Cardiac fibroblast (primary cell): ENCODE data around the gene RCN2.

ENCODE experiments used
- DNase-seq, 2 donors: peaks; one replicate each; pipeline versions ENCODE4 v3.0.0 to v3.0.0-alpha.2; 2010; ENCODE audit warnings: low read depth in 2 of 2
- H3K4me3 ChIP-seq, 2 donors: replicated peaks in 1 of 2; 1 replicate in 1 of 2; 2 replicates in 1 of 2; pipeline ENCODE4 v1.5.1; 2011; ENCODE audit warnings: low read depth in 2 of 2, low read length in 2 of 2, mild to moderate bottlenecking in 2 of 2, moderate library complexity in 1 of 2
- TF ChIP-seq, protein P1 (sequence below): IDR thresholded peaks from one replicate; pipeline ENCODE4 v1.5.1; 2011; ENCODE audit warnings: low read depth, mild to moderate bottlenecking, low read length, inconsistent platforms

Gene RCN2

DNA sequence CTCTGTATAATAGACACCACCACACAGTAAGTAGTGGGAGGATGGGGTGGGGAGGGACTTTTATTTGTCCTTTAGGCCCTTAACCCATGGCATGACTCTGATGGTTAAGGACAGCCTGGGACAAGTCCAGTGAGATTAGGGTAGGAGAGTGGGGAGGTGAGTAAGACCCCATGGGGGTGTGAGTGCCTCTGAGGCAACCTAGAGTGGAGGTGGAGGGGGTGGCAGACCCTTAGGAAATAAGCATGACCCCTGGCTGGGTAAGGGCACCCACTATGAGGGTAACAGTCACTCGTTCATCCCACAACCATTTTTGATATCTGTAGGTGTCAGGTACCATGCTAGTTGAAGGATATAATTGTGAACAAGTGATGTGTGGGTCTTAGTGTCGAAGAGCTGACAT is 42.4 kb downstream of the RCN2 start:
- TF ChIP-seq, protein P1, sequence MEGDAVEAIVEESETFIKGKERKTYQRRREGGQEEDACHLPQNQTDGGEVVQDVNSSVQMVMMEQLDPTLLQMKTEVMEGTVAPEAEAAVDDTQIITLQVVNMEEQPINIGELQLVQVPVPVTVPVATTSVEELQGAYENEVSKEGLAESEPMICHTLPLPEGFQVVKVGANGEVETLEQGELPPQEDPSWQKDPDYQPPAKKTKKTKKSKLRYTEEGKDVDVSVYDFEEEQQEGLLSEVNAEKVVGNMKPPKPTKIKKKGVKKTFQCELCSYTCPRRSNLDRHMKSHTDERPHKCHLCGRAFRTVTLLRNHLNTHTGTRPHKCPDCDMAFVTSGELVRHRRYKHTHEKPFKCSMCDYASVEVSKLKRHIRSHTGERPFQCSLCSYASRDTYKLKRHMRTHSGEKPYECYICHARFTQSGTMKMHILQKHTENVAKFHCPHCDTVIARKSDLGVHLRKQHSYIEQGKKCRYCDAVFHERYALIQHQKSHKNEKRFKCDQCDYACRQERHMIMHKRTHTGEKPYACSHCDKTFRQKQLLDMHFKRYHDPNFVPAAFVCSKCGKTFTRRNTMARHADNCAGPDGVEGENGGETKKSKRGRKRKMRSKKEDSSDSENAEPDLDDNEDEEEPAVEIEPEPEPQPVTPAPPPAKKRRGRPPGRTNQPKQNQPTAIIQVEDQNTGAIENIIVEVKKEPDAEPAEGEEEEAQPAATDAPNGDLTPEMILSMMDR, result no peak
- DNase-seq, result no peak
- no peak overlapping the region for H3K4me3 ChIP-seq

GRCh38 chr15:76974456-76975036 is 43.0 kb downstream of the RCN2 start:
- H3K4me3 ChIP-seq, result no peak overlapping the region
- TF ChIP-seq, protein P1, result no peak
- DNase-seq, result no peak

DNA sequence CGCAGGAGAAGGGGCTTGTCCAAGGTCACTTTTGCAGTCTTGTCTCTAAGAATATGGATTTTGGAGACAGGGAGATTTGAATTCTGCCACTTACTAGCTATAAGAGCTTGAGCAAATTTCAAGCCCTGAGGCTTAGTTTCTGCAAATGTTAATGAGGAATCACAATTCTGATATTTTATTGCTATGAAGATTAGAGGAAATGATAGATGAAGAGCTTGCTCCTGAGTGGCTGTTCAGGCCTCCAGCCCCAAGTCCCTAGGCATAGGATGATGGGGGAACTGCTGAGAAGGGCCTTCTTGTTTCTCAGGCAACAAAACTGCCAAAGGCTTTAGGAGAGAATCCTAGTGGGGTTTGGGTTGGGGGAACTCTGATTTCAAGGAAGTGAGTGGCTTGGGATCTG is 44.6 kb downstream of the RCN2 start:
- DNase-seq, result no peak
- H3K4me3 ChIP-seq, result no peak overlapping the region
- TF ChIP-seq, protein P1, result no peak

DNA sequence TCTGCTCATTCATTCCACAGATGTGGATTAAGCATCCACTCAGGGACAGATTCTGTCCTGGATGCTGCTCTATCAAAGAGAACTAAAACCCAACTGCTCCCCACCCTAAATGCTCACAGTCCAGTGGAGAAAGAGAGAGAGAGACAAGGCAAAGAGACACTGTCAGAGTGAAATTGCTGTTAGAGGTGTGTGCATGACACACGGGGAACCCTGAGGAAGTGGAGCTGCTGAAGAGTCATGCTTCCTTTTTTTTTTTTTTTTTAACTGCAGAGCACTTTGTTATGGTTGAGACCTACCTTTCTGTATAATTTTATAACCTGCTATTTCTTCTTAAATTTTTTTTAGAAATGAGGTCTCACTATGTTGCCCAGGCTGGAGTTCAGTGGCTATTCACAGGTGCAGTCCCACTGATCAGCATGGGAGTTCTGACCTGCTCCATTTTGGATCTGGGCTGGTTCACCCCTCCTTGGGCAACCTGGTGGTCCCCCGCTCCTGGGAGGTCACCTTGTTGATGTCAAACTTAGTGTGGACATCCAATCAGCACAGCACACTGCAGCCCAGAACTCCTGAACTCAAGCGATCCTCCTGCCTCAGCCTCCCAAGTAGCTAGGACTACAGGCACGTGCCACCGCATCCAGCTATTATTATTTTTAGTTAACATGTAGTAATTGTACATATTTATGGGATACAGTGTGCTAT is 45.2 kb downstream of the RCN2 start:
- DNase-seq, result peak in 1 of 2 donors; percentile 9
- H3K4me3 ChIP-seq, result no peak overlapping the region
- TF ChIP-seq, protein P1, result no peak

DNA sequence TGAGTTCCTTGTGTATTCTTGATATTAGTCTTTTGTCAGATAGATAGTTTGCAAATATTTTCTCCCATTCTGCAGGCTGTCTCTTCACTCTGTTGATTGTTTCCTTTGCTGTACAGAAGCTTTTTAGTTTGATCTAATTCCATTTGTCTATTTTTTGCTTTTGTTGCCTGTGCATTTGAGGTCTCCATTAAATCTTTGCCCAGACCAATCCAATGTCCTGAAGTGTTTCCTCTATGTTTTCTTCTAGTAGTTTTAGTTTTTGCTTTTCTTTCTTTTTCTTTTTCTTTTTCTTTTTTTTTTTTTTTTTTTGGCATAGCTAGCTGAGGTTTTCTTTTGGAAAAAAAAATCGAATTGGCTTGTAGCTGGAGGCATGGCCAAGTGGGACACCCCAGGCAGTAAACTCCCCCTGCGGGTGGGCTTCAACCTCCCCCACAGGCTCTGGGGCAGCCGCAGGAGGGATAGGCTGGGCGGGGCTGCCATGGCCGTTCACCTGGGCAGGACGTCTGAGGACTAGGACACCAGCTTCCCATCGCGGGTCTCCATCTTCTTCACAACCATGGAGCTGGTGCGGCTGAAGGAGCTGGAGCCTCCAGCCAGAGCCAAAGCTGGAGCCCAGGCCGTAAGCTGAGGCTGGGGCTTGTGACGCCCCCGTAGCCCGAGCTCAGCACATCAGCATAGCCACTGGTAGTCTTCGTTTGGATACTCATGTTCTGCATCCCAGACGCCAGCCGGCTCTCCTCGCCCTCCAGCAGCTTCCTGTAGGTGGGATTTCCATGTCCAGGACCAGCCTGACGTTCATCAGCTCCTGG is 47.2 kb downstream of the RCN2 start:
- DNase-seq, result no peak
- no peak overlapping the region for H3K4me3 ChIP-seq
- TF ChIP-seq, protein P1, result no peak

GRCh38 chr15:76979331-76979925 is 47.9 kb downstream of the RCN2 start:
- no peak overlapping the region for H3K4me3 ChIP-seq
- TF ChIP-seq, protein P1, result no peak
- no peak for DNase-seq
